GM12892 (cell line): Measurements from ENCODE around the gene PTP4A2.
A peak's percentile ranks its signal among the peaks of the same experiment; 100 is the strongest.
"Not testable (repeated sequence)": the region's sequence is repeated elsewhere in the genome, so short reads cannot be mapped to it uniquely, and the experiment has no call there.

Source experiments
- DNase-seq: peaks from one replicate; pipeline ENCODE4 v3.0.0; 2011; ENCODE audit not compliant: insufficient read length
- FAIRE-seq: peaks from 2 replicates; lab custom pipeline; 2011; peaks lifted over from hg19 to GRCh38; lab: Jason Lieb, UNC
- POLR2A ChIP-seq: IDR thresholded peaks from 2 replicates; pipeline ENCODE4 v1.6.1; 2011; ENCODE audit warnings: low read depth, low read length, control low read depth
- POLR2AphosphoS5 ChIP-seq: IDR thresholded peaks from 2 replicates; pipeline ENCODE4 v1.6.1; 2011; ENCODE audit warnings: low read depth, low read length, control low read depth
- TAF1 ChIP-seq: IDR thresholded peaks from 2 replicates; pipeline ENCODE4 v1.6.1; 2011; ENCODE audit warnings: low read depth, mild to moderate bottlenecking, control low read depth, low read length, borderline replicate concordance

Gene PTP4A2

DNA sequence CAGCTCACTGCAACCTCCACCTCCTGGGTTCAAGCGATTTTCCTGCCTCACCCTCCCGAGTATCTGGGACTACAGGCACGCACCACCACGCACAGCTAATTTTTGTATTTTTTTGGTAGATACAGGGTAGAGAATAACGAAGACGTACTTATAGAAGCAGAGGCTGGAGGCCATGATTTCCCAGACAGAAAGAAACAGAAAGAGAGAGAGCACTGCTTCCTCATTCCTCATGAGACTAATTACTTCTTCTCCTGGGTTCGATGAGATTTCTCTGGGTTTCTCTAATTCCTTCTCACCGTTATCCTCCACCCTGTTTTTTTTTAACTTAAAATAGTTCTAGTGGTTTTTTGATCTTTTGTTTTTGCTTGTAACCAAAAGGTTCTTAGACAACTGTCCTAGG lies 23.4 kb upstream of the PTP4A2 start:
- FAIRE-seq (no peak), DNase-seq (no peak)
- no peak for TF ChIP-seq TAF1

GRCh38 chr1:31959521-31960340 lies 21.6 kb upstream of the PTP4A2 start:
- FAIRE-seq (no peak), DNase-seq (no peak)
- TF ChIP-seq POLR2A (no peak), POLR2AphosphoS5 (no peak), TAF1 (no peak)

- peak; percentile 74 for FAIRE-seq
- TF ChIP-seq POLR2AphosphoS5 (peak; percentile 55), POLR2A (no peak), TAF1 (0 out of 2 replicates have a peak, but pooled peaks have one; percentile 20)
- DNase-seq: peak; percentile 30
Measured at GRCh38 chr1:31957701-31958674, 19.8 kb upstream of the PTP4A2 start.

DNA sequence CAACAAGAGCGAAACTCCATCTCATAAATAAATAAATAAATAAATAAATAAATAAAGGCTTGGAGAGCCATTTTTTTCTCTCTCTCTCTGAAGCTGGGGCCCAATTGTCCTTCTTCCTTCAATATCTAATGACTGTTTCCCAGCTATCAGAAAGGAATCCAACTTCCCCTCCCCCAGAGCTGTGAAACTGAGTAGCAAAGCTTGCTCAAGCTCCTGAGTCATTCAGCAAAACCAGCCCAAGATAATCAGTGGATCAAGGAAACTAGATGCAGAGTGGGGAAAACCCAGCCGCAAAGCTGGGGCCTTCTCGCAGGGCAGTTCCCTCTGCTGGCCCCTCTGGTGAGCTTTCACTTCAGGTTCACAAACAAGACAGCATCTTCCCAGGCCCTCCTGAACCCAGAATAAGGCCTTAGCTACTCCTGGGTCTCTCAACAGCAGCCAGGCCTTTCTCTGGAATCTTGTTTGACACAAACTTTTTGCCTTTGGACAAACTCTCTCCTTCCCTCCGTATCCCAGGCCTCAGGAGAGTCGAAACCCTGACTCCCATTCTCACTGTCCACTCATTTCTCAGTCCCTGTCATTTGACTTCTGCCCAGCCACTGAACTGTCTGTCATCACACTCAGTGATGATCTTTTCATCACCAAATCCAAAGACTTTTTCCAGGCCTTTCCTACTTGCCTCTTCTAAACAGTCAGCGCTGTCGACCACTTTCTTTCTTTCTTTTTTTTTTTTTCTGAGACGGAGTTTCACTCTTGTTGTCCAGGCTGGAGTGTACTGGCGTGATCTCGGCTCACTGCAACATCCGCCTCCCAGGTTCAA lies 18.0 kb upstream of the PTP4A2 start:
- DNase-seq (peak; percentile 50), FAIRE-seq (peak; percentile 92)
- TF ChIP-seq POLR2A: peak; percentile 58
- no peak; the same call in 1 of the 2 replicates for TF ChIP-seq TAF1
- TF ChIP-seq POLR2AphosphoS5: peak; percentile 42; the same call in 1 of the 2 replicates

DNA sequence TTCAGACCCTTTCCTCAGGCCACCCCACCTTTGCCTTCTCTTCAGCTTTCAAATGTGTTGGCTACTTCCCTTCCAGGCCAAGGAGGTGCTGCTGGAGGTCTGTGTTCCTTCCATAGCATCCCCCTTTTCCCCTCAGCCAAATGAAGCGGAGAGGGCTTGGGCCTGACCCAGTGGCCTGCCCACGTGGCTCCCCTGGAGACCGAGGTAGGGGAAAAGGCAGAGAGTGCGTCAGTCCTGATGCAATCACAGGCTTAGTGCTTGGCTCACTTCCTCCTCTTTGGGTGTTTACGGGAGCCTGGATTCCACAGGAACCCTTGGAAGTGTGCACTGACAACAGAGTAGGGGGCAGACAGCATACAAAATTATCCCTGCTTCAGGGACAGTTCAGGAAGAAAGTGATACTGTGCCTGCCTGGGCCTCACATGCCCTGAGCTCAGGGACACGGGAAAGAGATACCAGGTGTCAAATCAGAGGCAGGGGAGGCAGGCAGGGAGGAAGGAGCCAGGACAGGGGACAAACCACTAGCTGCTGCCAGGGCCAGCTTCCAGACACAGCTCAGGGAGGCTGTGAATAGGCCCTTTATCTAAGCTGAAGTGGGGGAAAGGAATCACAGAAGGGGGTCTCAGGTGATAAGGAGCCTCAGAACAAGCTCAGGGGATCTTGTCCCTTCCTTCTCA lies 16.6 kb upstream of the PTP4A2 start:
- no peak for DNase-seq
- TF ChIP-seq TAF1 (no peak), POLR2AphosphoS5 (no peak), POLR2A (no peak)
- peak; percentile 85 for FAIRE-seq

- FAIRE-seq: no peak
- TF ChIP-seq POLR2A (no peak), POLR2AphosphoS5 (no peak), TAF1 (no peak)
Measured at GRCh38 chr1:31952825-31953220, 14.7 kb upstream of the PTP4A2 start.

GRCh38 chr1:31951276-31951675 lies 13.1 kb upstream of the PTP4A2 start:
- TF ChIP-seq POLR2AphosphoS5 (no peak), POLR2A (no peak), TAF1 (no peak)
- DNase-seq: no peak
- FAIRE-seq: no peak

More at GRCh38 chr1:31952825-31953220, 14.7 kb upstream of the PTP4A2 start:
- DNase-seq: no peak

- TF ChIP-seq TAF1: no peak
- TF ChIP-seq POLR2AphosphoS5: no peak
- TF ChIP-seq POLR2A: no peak
- FAIRE-seq (no peak), DNase-seq (no peak)
Measured at GRCh38 chr1:31949862-31950261, 11.7 kb upstream of the PTP4A2 start.

GRCh38 chr1:31945677-31946076 lies 7.5 kb upstream of the PTP4A2 start:
- FAIRE-seq, DNase-seq: not testable (repeated sequence)

- FAIRE-seq (peak; percentile 67), DNase-seq (peak; percentile 88)
Measured at GRCh38 chr1:31944205-31945089, 6.3 kb upstream of the PTP4A2 start.

More at GRCh38 chr1:31944205-31945089, 6.3 kb upstream of the PTP4A2 start:
- TF ChIP-seq TAF1 (peak; percentile 81; the same call in 1 of the 2 replicates), POLR2A (peak; percentile 94), POLR2AphosphoS5 (peak; percentile 86)
